HTR-8/SVneo (cell line): ENCODE measurements around the gene PPM1D.
A peak's percentile ranks its signal among the peaks of the same experiment; 100 is the strongest.
"Not testable (repeated sequence)": the region's sequence is repeated elsewhere in the genome, so short reads cannot be mapped to it uniquely, and the experiment has no call there.

ENCODE experiments used
- DNase-seq: peaks from one replicate; pipeline ENCODE4 v3.0.0; 2011; ENCODE audit warnings: low spot score, mixed read lengths; ENCODE audit not compliant: insufficient read length
- FAIRE-seq: peaks from 2 replicates; lab custom pipeline; 2011; peaks lifted over from hg19 to GRCh38; lab: Jason Lieb, UNC

PPM1D gene

DNA sequence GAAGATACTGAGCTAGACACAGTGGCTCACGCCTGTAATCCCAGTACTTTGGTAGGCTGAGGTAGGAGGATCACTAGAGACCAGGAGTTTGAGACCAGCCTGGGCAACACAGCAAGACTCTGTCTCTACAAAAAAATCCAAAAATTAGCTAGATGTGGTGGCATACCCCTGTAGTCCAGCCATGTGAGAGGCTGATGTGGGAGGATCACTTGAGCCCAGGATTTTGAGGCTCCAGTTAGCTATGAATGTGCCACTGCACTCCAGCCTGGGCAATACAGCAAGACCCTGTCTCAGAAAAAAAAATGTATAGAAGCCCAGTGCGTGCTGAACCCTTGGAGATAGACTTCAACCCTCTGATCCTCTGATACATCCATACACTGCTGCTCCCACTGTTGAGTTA lies 7.2 kb upstream of the PPM1D start:
- no peak for DNase-seq
- FAIRE-seq = peak; percentile 13

DNA sequence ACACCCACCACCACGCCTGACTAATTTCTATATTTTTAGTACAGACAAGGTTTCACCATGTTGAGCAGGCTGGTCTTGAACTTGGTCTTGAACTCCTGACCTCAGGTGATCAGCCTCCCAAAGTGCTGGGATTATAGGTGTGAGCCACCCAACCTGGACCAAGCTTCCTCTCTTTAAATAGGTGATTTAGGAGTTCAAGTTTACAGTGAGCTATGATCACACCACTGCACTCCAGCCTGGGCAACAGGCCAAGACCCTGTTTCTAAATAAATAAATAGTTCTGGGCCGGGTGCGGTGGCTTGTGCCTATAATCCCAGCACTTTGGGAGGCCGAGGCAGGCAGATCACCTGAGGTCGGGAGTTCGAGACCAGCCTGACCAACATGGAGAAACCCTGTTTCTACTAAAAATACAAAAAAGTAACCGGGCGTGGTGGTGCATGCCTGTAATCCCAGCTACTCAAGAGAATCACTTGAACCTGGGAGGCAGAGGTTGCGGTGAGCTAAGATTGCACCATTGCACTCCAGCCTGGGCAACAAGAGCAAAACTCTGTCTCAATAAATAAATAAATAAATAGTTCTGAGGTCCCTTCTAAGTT lies 6.5 kb upstream of the PPM1D start:
- not testable (repeated sequence) for FAIRE-seq, DNase-seq

DNA sequence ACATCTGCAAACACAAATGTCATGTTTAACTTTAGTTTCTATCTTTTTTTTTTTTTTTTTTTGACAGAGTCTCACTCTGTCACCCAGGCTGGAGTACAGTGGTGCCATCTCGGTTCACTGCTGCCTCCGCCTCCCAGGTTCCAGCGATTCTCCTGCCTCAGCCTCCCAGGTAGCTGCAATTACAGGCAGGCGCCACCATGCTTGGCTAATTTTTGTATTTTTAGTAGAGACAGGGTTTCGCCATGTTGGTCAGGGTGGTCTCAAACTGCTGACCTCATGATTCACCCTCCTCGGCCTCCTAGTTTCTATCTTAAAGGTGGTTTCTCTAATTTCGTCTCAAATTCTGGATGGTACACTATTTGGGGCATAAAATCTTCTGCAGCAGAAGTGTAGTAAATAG lies 5.8 kb upstream of the PPM1D start:
- DNase-seq, FAIRE-seq: not testable (repeated sequence)

DNA sequence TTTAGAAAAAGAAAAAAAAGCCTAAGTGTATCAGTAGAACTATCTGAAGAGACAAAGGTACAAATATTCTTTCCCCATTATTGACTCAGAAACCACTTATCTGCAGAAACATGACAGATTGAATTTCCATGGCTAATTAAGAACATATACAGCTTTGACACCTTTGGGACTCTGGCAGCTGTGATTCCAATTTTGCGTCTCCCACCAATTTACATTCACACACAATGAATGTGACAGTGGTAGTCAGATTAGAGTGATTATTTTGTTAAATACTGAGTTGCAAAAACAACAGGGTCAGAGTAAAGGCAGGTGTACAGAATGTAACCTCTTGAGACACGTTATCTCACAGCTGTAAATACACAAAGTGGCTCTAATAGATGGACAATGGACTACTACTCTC lies 5.3 kb upstream of the PPM1D start:
- no peak for FAIRE-seq
- DNase-seq = no peak

DNA sequence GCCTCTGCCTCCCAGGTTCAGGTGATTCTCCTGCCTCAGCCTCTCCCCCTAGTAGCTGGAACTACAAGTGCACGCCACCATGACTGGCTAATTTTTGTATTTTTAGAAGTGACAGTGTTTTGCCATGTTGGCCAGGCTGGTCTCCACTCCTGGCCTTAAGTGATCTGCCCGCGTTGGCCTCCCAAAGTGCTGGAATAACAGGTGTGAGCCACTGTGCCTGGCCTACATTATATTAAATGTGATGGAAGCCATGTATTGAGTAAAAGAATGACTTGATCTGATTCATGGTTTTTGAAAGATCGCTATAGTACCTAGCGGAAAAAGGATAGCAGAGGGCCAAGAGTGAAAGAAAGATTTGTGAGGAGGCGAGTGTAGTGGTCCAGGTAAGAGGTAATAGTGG lies 2.7 kb upstream of the PPM1D start:
- DNase-seq (no peak), FAIRE-seq (no peak)

DNA sequence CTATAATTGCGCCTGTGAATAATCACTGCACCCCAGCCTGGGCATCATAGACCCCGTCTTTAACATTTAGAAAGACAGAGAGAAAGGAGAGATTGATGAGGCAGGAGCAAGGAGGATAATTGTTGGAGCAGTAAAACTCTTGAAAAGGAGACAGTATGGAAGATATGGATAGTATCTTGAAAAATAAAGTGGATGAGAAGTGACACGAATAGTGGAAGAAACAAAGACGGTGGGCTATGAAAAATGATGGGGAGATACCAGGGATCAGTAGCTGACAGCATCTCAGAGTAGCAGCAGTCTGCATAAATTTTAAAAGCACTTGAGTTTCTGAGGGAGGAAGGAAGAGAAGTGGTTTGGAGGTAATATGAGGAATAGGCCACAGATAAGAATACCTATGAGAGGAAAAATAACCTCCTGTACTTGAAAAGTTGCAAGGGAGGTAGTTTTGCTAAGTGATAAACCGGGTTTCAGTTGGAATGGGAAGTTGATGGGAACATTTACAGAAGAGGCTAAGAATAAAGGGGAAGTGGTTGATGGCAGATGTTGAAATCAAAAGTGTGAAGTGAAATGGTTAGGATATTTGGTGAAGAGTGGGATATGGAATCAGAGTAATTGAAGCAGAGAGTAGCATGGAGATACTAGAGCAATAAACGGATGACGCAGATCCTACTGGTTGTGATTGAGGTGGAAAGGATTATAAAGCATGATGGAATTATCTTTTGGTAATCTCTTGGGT lies 1.8 kb upstream of the PPM1D start:
- no peak for DNase-seq
- FAIRE-seq = no peak

DNA sequence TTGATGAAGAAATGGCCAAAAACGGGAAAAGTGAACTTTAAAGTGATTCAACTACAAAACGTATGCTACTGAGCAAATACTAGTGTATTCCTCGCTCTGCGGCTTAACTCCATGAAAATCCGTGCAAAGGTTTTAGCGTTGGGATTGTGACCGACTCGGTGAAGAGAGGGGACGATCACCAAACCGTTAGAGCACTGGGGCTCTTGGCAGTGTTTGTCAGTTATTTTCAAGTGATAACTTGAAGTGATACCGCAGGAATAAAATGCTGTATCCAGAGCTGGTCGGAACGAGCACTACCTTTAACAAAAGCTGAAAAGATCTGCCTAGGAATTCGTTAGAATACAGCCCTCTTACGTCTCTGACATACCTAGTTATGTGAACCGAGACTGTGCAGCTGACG lies 773 bp upstream of the PPM1D start:
- DNase-seq (no peak), FAIRE-seq (no peak)

DNA sequence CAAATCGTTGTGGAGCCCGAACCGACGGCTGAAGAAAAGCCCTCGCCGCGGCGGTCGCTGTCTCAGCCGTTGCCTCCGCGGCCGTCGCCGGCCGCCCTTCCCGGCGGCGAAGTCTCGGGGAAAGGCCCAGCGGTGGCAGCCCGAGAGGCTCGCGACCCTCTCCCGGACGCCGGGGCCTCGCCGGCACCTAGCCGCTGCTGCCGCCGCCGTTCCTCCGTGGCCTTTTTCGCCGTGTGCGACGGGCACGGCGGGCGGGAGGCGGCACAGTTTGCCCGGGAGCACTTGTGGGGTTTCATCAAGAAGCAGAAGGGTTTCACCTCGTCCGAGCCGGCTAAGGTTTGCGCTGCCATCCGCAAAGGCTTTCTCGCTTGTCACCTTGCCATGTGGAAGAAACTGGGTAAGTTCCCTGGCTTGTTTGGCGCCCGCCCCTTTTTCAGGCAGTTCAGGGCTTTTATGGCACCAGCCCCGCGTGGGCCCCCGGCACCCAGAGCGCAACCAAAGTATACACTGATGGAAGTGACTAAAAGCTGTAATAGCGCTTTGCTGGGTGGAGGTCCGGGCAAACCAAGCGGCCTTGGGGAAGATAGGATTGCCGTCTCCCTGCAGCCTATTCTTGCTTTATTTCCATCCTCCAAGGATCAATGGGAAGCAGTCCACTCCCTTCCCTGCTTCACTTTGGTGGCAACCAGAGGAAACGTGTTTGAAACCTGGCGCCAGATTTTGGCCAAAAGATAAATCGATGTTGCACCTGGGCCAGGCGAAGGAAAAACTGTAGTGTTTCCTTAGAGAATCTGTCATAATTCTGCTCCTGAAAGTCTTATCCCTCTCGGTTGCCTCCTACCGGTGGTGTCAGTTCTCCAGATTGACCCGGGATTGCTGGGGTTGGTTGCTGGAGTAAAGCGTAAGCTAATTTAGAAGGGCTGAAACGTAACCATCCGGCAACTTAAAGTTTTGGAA lies 775 bp downstream of the PPM1D start:
- DNase-seq (peak; percentile 92), FAIRE-seq (no peak)

DNA sequence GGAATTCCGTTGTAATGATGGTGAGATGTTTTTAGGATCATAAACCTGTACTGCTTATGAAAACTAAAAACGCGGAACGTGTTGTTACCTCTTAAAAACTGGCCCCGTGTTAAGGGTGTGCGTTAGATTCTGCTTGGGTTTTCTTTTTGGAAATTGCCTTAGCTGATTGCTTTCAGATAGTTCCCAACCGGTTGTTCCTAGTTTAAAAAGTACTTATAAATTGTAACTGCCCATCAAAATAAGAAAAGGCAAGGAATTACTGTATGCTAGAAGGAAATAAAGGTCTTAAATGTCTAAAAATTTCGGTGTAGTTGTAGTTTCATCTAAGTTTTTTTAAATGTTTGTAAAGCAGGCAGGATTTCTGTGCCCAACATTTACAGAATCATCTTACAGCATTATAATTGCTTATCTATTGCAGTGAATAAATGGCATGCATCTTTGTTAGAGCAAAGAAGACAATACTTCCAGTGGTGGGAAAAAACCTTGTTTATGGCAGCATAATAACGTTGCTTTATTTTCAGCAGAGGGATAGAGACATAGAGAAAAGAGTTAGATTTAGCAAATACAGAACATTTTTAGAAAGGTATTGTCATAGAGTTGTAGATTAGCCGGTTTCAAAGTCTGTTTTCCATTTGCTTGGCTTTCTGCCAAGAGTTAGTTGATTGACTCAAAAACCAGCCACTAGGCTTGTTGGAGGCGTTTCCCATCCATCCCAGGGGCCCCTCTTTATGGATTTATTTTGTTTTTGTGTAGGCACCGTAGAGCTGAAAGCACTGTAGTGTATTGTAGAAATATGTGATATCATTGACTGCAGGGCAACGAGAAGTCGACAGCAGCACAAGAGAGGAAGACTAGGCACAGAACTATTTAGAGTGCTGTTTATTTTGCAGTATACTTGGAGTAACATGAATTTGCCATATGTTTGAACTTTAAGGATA lies 1.7 kb downstream of the PPM1D start:
- DNase-seq (peak; percentile 88), FAIRE-seq (no peak)

DNA sequence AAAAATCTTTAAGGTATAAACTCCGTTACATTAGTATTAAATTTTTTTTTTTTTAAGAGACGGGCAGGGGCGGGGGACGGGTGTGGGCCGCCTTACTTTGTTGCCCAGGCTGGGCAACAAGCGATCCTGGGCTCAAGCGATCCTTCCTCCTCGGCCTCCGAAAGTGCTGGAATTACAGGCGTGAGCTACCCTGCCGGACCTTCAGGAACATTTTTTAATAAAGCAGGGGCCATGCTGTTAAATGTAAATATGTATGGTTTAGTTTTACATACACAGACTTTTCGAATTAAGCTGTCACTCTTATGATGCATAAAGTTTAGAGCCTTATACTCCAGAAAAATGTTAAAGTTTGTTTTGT lies 2.4 kb downstream of the PPM1D start:
- no peak for FAIRE-seq
- no peak for DNase-seq

DNA sequence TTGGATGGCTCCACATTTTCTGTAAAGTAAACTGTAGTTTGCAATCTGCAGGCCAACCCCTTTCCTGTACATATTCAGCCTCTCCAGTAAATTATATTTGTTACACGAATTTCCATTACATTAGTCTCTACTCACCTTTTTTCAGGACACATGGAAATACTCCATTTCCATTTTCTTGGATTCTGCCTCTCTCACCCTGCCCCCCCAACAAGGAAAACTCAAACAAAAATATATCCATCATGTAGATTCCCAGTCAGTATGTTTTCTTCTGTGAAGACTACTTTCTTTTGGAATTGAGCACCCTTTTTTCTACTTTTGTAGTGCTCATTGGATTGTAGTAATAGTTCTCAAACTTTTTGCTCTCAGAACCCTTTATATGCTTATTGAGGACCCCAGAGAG lies 2.9 kb downstream of the PPM1D start:
- FAIRE-seq (no peak), DNase-seq (no peak)

DNA sequence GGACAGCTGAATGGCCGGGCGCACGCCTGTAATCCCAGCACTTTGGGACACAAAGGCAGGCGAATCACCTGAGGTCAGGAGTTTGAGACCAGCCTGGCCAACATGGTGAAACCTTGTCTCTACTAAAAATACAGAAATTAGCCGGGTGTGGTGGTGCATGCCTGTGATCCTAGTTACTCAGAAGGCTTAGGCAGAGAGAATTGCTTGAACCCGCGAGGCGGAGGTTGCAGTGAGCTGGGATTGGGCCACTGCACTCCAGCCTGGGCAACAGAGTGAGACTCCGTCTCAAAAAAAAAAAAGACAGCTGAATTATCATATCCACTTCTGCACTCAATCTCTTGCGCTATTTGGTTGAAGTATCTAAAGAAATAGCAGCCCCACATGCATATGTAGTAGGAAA lies 3.5 kb downstream of the PPM1D start:
- not testable (repeated sequence) for FAIRE-seq, DNase-seq

DNA sequence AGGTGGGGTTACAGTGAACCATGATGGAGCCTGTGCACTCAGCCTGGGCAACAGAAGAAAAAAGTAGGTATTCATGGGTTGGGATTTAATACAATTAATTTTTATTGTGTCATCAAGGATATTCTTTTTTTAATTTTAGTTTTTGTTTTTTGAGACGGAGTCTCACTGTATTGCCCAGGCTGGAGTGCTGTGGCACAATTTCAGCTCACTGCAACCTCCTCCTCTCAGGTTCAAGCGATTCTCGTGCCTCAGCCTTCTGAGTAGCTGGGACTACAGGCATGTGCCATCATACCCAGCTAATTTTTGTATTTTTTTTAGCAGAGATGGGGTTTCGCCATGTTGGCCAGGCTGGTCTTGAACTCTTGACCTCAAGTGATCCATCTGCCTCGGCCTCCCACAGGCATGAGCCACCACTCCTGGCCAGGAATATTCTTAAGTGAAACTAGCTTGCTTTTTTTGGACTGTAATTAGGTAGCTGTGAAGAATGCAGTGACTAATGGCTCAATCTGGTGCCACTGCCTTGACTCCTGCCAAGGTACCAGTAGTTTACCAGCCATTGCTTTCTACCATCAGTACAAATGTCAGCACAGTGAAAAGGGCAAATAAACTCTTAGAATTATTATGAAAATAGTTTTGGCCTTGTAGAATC lies 4.8 kb downstream of the PPM1D start:
- DNase-seq (peak; percentile 54), FAIRE-seq (no peak)

DNA sequence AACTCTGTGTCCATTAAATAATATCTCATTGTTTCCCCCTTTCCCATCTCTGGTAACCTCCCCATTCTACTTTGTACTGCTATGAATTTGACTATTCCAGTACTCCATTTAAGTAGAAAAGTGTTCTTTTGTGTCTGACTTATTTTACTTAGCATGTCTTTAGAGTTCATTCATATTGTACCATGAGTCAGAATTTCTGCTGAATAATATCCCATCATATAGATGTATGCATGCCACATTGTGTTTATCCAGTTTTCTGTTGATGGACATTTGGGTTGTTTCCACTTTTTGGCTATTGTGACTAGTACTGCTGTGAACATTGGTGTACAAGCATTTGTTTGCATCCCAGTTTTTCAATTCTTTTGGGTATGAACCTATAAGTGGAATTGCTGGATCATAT lies 6.0 kb downstream of the PPM1D start:
- FAIRE-seq (no peak), DNase-seq (no peak)

DNA sequence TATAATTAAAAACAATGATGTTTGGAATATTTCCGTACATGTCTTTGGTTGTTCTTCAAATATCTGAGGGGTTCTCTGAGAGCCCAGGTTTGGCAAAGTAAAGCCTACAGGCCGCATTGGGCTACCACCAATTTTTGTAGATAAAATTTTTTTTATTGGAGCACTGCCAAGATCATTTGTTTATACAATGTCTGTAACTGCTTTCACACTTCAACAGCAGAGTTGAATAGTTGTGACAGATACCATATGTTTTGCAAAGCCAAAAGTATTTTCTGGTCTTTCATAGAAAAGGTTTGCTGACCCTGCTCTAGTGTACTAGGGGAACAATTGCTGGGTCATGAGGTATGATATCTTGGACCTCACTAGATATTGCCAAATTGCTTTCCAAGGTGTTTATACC lies 10.5 kb downstream of the PPM1D start:
- FAIRE-seq (peak; percentile 80), DNase-seq (no peak)

DNA sequence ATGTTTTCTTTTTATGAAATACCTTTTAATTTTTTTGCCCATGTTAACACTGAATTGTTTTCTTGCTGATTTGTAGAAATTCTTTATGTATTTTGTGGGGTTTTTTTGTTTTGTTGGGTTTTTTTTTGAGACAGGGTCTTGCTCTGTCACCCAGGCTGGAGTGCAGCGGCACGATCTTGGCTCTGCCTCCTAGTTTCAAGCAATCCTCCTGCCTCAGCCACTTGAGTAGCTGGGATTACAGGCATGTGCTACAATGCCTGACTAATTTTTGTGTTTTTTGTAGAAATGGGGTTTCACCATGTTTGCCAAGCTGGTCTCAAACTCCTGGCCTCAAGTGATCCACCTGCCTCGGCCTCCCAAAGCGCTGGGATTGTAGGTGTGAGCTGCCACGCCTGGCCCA lies 11.3 kb downstream of the PPM1D start:
- DNase-seq, FAIRE-seq: not testable (repeated sequence)

DNA sequence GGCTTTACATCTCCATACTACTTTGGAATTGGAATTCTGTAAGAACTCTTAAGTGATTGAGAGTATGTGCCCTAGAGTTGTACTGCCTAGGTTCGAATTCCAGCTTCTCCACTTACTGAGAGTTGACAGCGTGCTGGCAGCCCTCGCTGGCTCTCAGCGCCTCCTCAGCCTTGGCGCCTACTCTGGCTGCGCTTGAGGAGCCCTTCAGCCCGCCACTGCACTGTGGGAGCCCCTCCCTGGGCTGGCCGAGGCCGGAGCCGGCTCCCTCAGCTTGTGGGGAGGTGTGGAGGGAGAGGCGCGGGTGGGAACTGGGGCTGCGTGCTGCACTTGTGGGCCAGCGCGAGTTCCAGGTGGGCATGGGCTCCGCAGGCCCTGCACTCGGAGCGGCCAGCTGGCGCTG lies 13.3 kb downstream of the PPM1D start:
- FAIRE-seq (no peak), DNase-seq (no peak)

DNA sequence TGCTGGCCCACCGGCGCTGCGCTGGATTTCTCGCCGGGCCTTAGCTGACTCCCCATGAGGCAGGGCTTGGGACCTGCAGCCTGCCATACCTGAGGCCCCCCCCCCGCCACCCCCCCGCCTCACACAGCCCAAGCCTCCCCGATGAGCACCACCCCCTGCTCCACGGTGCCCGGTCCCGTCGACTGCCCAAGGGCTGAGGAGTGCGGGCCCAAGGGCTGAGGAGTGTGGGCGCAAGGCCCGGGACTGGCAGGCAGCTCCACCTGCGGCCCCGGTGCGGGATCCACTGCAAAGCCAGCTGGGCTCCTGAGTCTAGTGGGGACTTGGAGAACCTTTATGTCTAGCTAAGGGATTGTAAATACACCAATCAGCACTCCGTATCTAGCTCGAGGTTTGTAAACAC lies 13.8 kb downstream of the PPM1D start:
- DNase-seq, FAIRE-seq: not testable (repeated sequence)

DNA sequence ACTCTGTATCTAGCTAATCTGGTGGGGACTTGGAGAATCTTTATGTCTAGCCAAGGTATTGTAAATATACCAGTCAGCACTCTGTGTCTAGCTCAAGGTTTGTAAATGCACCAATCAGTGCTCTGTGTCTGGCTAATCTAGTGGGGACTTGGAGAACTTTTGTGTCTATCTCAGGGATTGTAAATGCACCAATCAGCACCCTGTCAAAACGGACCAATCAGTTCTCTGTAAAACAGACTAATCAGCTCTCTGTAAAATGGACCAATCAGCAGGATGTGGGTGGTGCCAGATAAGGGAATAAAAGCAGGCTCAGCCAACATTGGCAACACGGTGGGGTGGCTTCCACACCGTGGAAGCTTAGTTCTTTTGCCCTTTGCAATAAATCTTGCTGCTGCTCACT lies 14.3 kb downstream of the PPM1D start:
- DNase-seq, FAIRE-seq: not testable (repeated sequence)
